NT2/D1 (cell line): Measurements from ENCODE around the gene ANKRD61.

Source experiments
- SUZ12 ChIP-seq: IDR thresholded peaks from 2 replicates; pipeline ENCODE4 v1.6.1; 2011; ENCODE audit not compliant: insufficient read length, insufficient read depth; ENCODE audit errors: extremely low read depth
- YY1 ChIP-seq: IDR thresholded peaks from 2 replicates; pipeline ENCODE4 v1.6.1; 2011; ENCODE audit not compliant: insufficient read length, insufficient read depth
- ZNF274 ChIP-seq: IDR thresholded peaks from 2 replicates; pipeline ENCODE4 v1.6.1; 2011; ENCODE audit warnings: mild to moderate bottlenecking, low read depth, low read length

GRCh38 chr7:6026820-6027311 is 4.3 kb upstream of the ANKRD61 start:
- TF ChIP-seq YY1 (no peak), ZNF274 (no peak), SUZ12 (no peak)
